Esophagus squamous epithelium (tissue), 4 donors: ENCODE data around the gene PP2D1.

Experiments
- POLR2A ChIP-seq, 4 donors: fragments of 450-650 bp; IDR thresholded peaks; one replicate each; pipeline ENCODE4 v1.6.1; 2017; ENCODE audit warnings: antibody characterized with exemption in 4 of 4, mild to moderate bottlenecking in 4 of 4, moderate library complexity in 3 of 4
- TF ChIP-seq, protein P1 (sequence below), 6 experiments: fragments of 450-650 bp in 4 of 6; fragments of 200-600 bp in 2 of 6; sonication (generic) in 2 of 6; IDR thresholded peaks; one replicate each; pipeline ENCODE4 v1.5.1; 2016 to 2019; ENCODE audit warnings: antibody characterized with exemption in 6 of 6, mild to moderate bottlenecking in 4 of 6, moderate library complexity in 4 of 6

DNA sequence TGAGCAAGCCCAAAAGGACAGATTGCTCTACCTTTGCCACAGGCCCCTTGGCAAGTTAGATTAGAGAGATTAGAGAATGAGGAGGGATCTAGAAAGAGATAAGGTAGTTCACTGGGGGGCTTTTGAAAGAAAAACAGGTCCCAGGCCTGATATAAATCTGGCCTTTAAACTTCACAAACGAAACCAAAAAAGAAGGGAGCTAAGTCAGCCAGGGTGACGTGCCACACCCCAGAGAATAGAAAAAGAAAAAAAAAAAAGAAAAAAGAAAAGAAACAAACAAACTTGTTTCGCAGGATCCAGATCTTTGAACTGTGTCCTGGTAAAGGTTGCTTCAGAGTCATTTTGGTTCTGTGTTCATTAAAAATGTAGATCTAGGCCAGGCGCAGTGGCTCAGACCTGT lies 31.8 kb upstream of the PP2D1 start:
- TF ChIP-seq, protein P1, sequence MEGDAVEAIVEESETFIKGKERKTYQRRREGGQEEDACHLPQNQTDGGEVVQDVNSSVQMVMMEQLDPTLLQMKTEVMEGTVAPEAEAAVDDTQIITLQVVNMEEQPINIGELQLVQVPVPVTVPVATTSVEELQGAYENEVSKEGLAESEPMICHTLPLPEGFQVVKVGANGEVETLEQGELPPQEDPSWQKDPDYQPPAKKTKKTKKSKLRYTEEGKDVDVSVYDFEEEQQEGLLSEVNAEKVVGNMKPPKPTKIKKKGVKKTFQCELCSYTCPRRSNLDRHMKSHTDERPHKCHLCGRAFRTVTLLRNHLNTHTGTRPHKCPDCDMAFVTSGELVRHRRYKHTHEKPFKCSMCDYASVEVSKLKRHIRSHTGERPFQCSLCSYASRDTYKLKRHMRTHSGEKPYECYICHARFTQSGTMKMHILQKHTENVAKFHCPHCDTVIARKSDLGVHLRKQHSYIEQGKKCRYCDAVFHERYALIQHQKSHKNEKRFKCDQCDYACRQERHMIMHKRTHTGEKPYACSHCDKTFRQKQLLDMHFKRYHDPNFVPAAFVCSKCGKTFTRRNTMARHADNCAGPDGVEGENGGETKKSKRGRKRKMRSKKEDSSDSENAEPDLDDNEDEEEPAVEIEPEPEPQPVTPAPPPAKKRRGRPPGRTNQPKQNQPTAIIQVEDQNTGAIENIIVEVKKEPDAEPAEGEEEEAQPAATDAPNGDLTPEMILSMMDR (IDR thresholded peaks at IDR 0.05) = no peak
- TF ChIP-seq POLR2A (IDR thresholded peaks at IDR 0.05) = no peak
